B cell (primary cell): ENCODE data around the gene UNC5B.

Source experiments
- CTCF ChIP-seq: fragments of 200-600 bp; IDR thresholded peaks from one replicate; pipeline ENCODE4 v1.8.0; 2022; ENCODE audit warnings: antibody characterized with exemption, mild to moderate bottlenecking
- EZH2 ChIP-seq: IDR thresholded peaks from 2 replicates; pipeline ENCODE4 v1.6.1; 2012; ENCODE audit warnings: borderline replicate concordance, low read depth, mild to moderate bottlenecking, moderate library complexity, low read length; ENCODE audit not compliant: insufficient read depth, poor library complexity, severe bottlenecking

GRCh38 chr10:71257319-71257997 is 45.1 kb downstream of the UNC5B start:
- TF ChIP-seq EZH2 (no peak), CTCF (no peak)
